ENCODE measurements around the gene AKAIN1.

Gene AKAIN1

GRCh38 chr18:5173646-5174045 lies 23.4 kb downstream of the AKAIN1 start:
- Histone ChIP-seq H3K4me2 (ENCODE audit: insufficient read depth, low read length, poor library complexity, severe bottlenecking) (no peak overlapping the region), H3K36me3 (replicated peaks in 1 of 2; ENCODE audit: control insufficient read depth in 2 of 2, insufficient read depth in 2 of 2, low read length in 2 of 2) (no peaks in the 10 kb centered on the region), H2BK12ac (ENCODE audit: low read length) (no peak overlapping the region), H2AK5ac (ENCODE audit: low read depth, low read length) (no peak overlapping the region), H3K27me3 (ENCODE audit: control insufficient read depth in 3 of 3, insufficient read depth in 3 of 3, low read depth in 1 of 3, low read length in 3 of 3) (no peaks in the 10 kb centered on the region), H3K4ac (ENCODE audit: low read length) (no peak overlapping the region), H3K14ac (ENCODE audit: low read length) (no peak overlapping the region), H4K8ac (ENCODE audit: low read depth, low read length) (no peak overlapping the region), H3K23ac (ENCODE audit: low read depth, low read length, poor library complexity) (no peak overlapping the region), H2BK15ac (ENCODE audit: low read length) (no peak overlapping the region), H2AFZ (ENCODE audit: low read length) (no peak overlapping the region), H3K4me1 (ENCODE audit: control insufficient read depth in 2 of 2, insufficient read depth in 1 of 2, low read depth in 1 of 2, low read length in 2 of 2) (no peaks in the 10 kb centered on the region), H3K18ac (ENCODE audit: low read length) (no peak overlapping the region), H2BK5ac (ENCODE audit: low read length) (no peak overlapping the region), H3K4me3 (ENCODE audit: low read length in 2 of 2) (no peak overlapping the region), H3K79me1 (ENCODE audit: low read depth, low read length) (no peaks in the 10 kb centered on the region), H3K9me3 (replicated peaks in 1 of 2; ENCODE audit: control insufficient read depth in 2 of 2, insufficient read depth in 1 of 2, low read depth in 1 of 2, low read length in 2 of 2) (peaks cover 0 to 4% of the 10 kb centered on the region in 2 donors), H3K9ac (ENCODE audit: low read depth, low read length, poor library complexity) (no peak overlapping the region), H3K27ac (replicated peaks; ENCODE audit: low read length) (no peak overlapping the region), H2BK120ac (ENCODE audit: low read depth, low read length) (no peak overlapping the region), H4K91ac (ENCODE audit: low read depth, low read length, poor library complexity) (no peak overlapping the region)
- no CpG with 5 or more reads among the region's 6 CpGs for WGBS, 2 donors (ENCODE audit: extremely low coverage in 2 of 2, insufficient read length in 2 of 2, insufficient replicate concordance in 1 of 2)
- no peak for DNase-seq (ENCODE audit: low spot score)

GRCh38 chr18:5173236-5173635 lies 23.8 kb downstream of the AKAIN1 start:
- no peak overlapping the region for H3K27ac ChIP-seq (replicated peaks; ENCODE audit: low read length)
- H4K8ac ChIP-seq (ENCODE audit: low read depth, low read length), result no peak overlapping the region
- H2BK5ac ChIP-seq (ENCODE audit: low read length), result no peak overlapping the region
- no peak for DNase-seq (ENCODE audit: low spot score)
- no peak overlapping the region for H3K4ac ChIP-seq (ENCODE audit: low read length)
- no peaks in the 10 kb centered on the region for H3K79me1 ChIP-seq (ENCODE audit: low read depth, low read length)
- no peak overlapping the region for H2BK120ac ChIP-seq (ENCODE audit: low read depth, low read length)
- peaks cover 0 to 4% of the 10 kb centered on the region in 2 donors for H3K9me3 ChIP-seq (replicated peaks in 1 of 2; ENCODE audit: control insufficient read depth in 2 of 2, insufficient read depth in 1 of 2, low read depth in 1 of 2, low read length in 2 of 2)
- no peak overlapping the region for H3K18ac ChIP-seq (ENCODE audit: low read length)
- no peaks in the 10 kb centered on the region for H3K36me3 ChIP-seq (replicated peaks in 1 of 2; ENCODE audit: control insufficient read depth in 2 of 2, insufficient read depth in 2 of 2, low read length in 2 of 2)
- H3K4me2 ChIP-seq (ENCODE audit: insufficient read depth, low read length, poor library complexity, severe bottlenecking), result no peak overlapping the region
- H2BK12ac ChIP-seq (ENCODE audit: low read length), result no peak overlapping the region
- H2AFZ ChIP-seq (ENCODE audit: low read length), result no peak overlapping the region
- H3K27me3 ChIP-seq (ENCODE audit: control insufficient read depth in 3 of 3, insufficient read depth in 3 of 3, low read depth in 1 of 3, low read length in 3 of 3), result no peaks in the 10 kb centered on the region
- H3K14ac ChIP-seq (ENCODE audit: low read length), result no peak overlapping the region
- no peak overlapping the region for H3K4me3 ChIP-seq (ENCODE audit: low read length in 2 of 2)
- H4K91ac ChIP-seq (ENCODE audit: low read depth, low read length, poor library complexity), result no peak overlapping the region
- no peak overlapping the region for H3K9ac ChIP-seq (ENCODE audit: low read depth, low read length, poor library complexity)
- WGBS, 2 donors (ENCODE audit: extremely low coverage in 2 of 2, insufficient read length in 2 of 2, insufficient replicate concordance in 1 of 2), result no CpG with 5 or more reads among the region's 2 CpGs
- no peak overlapping the region for H3K23ac ChIP-seq (ENCODE audit: low read depth, low read length, poor library complexity)
- H2BK15ac ChIP-seq (ENCODE audit: low read length), result no peak overlapping the region
- no peaks in the 10 kb centered on the region for H3K4me1 ChIP-seq (ENCODE audit: control insufficient read depth in 2 of 2, insufficient read depth in 1 of 2, low read depth in 1 of 2, low read length in 2 of 2)
- no peak overlapping the region for H2AK5ac ChIP-seq (ENCODE audit: low read depth, low read length)

- Histone ChIP-seq H2AK5ac (ENCODE audit: low read depth, low read length) (no peak overlapping the region), H3K14ac (ENCODE audit: low read length) (no peak overlapping the region), H4K91ac (ENCODE audit: low read depth, low read length, poor library complexity) (no peak overlapping the region), H2BK15ac (ENCODE audit: low read length) (no peak overlapping the region), H2BK5ac (ENCODE audit: low read length) (no peak overlapping the region), H2BK12ac (ENCODE audit: low read length) (no peak overlapping the region), H4K8ac (ENCODE audit: low read depth, low read length) (no peak overlapping the region), H2BK120ac (ENCODE audit: low read depth, low read length) (no peak overlapping the region), H3K36me3 (replicated peaks in 1 of 2; ENCODE audit: control insufficient read depth in 2 of 2, insufficient read depth in 2 of 2, low read length in 2 of 2) (no peaks in the 10 kb centered on the region), H3K9ac (ENCODE audit: low read depth, low read length, poor library complexity) (no peak overlapping the region), H3K23ac (ENCODE audit: low read depth, low read length, poor library complexity) (no peak overlapping the region), H3K27ac (replicated peaks; ENCODE audit: low read length) (no peak overlapping the region), H3K79me1 (ENCODE audit: low read depth, low read length) (no peaks in the 10 kb centered on the region), H3K9me3 (replicated peaks in 1 of 2; ENCODE audit: control insufficient read depth in 2 of 2, insufficient read depth in 1 of 2, low read depth in 1 of 2, low read length in 2 of 2) (peaks cover 0 to 1% of the 10 kb centered on the region in 2 donors), H3K4me3 (ENCODE audit: low read length in 2 of 2) (no peak overlapping the region), H3K27me3 (ENCODE audit: control insufficient read depth in 3 of 3, insufficient read depth in 3 of 3, low read depth in 1 of 3, low read length in 3 of 3) (no peaks in the 10 kb centered on the region), H3K4me1 (ENCODE audit: control insufficient read depth in 2 of 2, insufficient read depth in 1 of 2, low read depth in 1 of 2, low read length in 2 of 2) (no peaks in the 10 kb centered on the region), H2AFZ (ENCODE audit: low read length) (no peak overlapping the region), H3K18ac (ENCODE audit: low read length) (no peak overlapping the region), H3K4ac (ENCODE audit: low read length) (no peak overlapping the region), H3K4me2 (ENCODE audit: insufficient read depth, low read length, poor library complexity, severe bottlenecking) (no peak overlapping the region)
- WGBS, 2 donors (ENCODE audit: extremely low coverage in 2 of 2, insufficient read length in 2 of 2, insufficient replicate concordance in 1 of 2), result no CpG with 5 or more reads among the region's 2 CpGs
- no peak for DNase-seq (ENCODE audit: low spot score)
Observed at GRCh38 chr18:5167831-5168230, 29.2 kb downstream of the AKAIN1 start.

- H2AFZ ChIP-seq (ENCODE audit: low read length), result no peak overlapping the region
- no peaks in the 10 kb centered on the region for H3K4me1 ChIP-seq (ENCODE audit: control insufficient read depth in 2 of 2, insufficient read depth in 1 of 2, low read depth in 1 of 2, low read length in 2 of 2)
- H4K91ac ChIP-seq (ENCODE audit: low read depth, low read length, poor library complexity), result no peak overlapping the region
- no peaks in the 10 kb centered on the region for H3K27me3 ChIP-seq (ENCODE audit: control insufficient read depth in 3 of 3, insufficient read depth in 3 of 3, low read depth in 1 of 3, low read length in 3 of 3)
- no CpG with 5 or more reads among the region's 2 CpGs for WGBS, 2 donors (ENCODE audit: extremely low coverage in 2 of 2, insufficient read length in 2 of 2, insufficient replicate concordance in 1 of 2)
- no peak overlapping the region for H2BK120ac ChIP-seq (ENCODE audit: low read depth, low read length)
- H3K36me3 ChIP-seq (replicated peaks in 1 of 2; ENCODE audit: control insufficient read depth in 2 of 2, insufficient read depth in 2 of 2, low read length in 2 of 2), result no peaks in the 10 kb centered on the region
- H2BK5ac ChIP-seq (ENCODE audit: low read length), result no peak overlapping the region
- no peak overlapping the region for H3K4me3 ChIP-seq (ENCODE audit: low read length in 2 of 2)
- H3K9ac ChIP-seq (ENCODE audit: low read depth, low read length, poor library complexity), result no peak overlapping the region
- H3K18ac ChIP-seq (ENCODE audit: low read length), result no peak overlapping the region
- H3K79me1 ChIP-seq (ENCODE audit: low read depth, low read length), result no peaks in the 10 kb centered on the region
- no peak overlapping the region for H4K8ac ChIP-seq (ENCODE audit: low read depth, low read length)
- no peak for DNase-seq (ENCODE audit: low spot score)
- no peak overlapping the region for H2BK12ac ChIP-seq (ENCODE audit: low read length)
- no peak overlapping the region for H3K14ac ChIP-seq (ENCODE audit: low read length)
- no peak overlapping the region for H3K27ac ChIP-seq (replicated peaks; ENCODE audit: low read length)
- H2AK5ac ChIP-seq (ENCODE audit: low read depth, low read length), result no peak overlapping the region
- H2BK15ac ChIP-seq (ENCODE audit: low read length), result no peak overlapping the region
- H3K23ac ChIP-seq (ENCODE audit: low read depth, low read length, poor library complexity), result no peak overlapping the region
- no peak overlapping the region for H3K4ac ChIP-seq (ENCODE audit: low read length)
- H3K9me3 ChIP-seq (replicated peaks in 1 of 2; ENCODE audit: control insufficient read depth in 2 of 2, insufficient read depth in 1 of 2, low read depth in 1 of 2, low read length in 2 of 2), result peaks cover 0 to 1% of the 10 kb centered on the region in 2 donors
- H3K4me2 ChIP-seq (ENCODE audit: insufficient read depth, low read length, poor library complexity, severe bottlenecking), result no peak overlapping the region
Observed at GRCh38 chr18:5166606-5167280, 30.3 kb downstream of the AKAIN1 start.

Data from neuronal stem cell (in vitro differentiated cells).